Activated T-helper 2 cell treated with anti-CD3 and anti-CD28 coated beads, Interferon-gamma antibody, Interleukin-2, Interleukin-4, amounts not matched to agents 10 μg/mL and 5 μg/mL and 100 μg/mL, durations not matched to agents 14 hours and 24 hours and 36 hours (primary cell): ENCODE data around the gene DUSP10. TPM values are rescaled to one million over a fixed set of nuclear protein-coding genes. Genes with fewer than 3 reads are reported as not detected.

Experiments used
- DNase-seq: peaks from one replicate; pipeline ENCODE4 v3.0.0; 2021; ENCODE audit warnings: low spot score
- H3K27ac Mint-ChIP-seq: one replicate; pipeline ENCODE4 v1.8.0; 2021; ENCODE audit warnings: mixed read lengths
- H3K27me3 Mint-ChIP-seq: one replicate; pipeline ENCODE4 v1.8.0; 2021; ENCODE audit warnings: low read depth, mixed read lengths
- H3K36me3 Mint-ChIP-seq: one replicate; pipeline ENCODE4 v1.8.0; 2021; ENCODE audit warnings: low read depth, mixed read lengths
- H3K4me1 Mint-ChIP-seq: one replicate; pipeline ENCODE4 v1.8.0; 2021; ENCODE audit warnings: low read depth, mixed read lengths
- H3K4me3 Mint-ChIP-seq: one replicate; pipeline ENCODE4 v1.8.0; 2021; ENCODE audit warnings: low read depth, mild to moderate bottlenecking, moderate library complexity, mixed read lengths
- H3K9me3 Mint-ChIP-seq: one replicate; pipeline ENCODE4 v1.8.0; 2021; ENCODE audit warnings: mixed read lengths
- intact Hi-C: fragments of 100-400 bp; cut with micrococcal nuclease; formaldehyde crosslinking; loops from one replicate; pipeline ENCODE4 v1.15.1; 2023
- total RNA-seq: library from RNA; stranded (reverse); gene quantifications from 2 replicates; pipeline ENCODE4 v1.2.3, GENCODE V29; 2022

Gene DUSP10
- total RNA-seq, 1 donor from 2014 or later: 21.7 TPM

- peaks cover 84% of the 10 kb centered on the region for H3K4me1 Mint-ChIP-seq
- peak overlapping the region; percentile 6 for H3K27ac Mint-ChIP-seq
- H3K27me3 Mint-ChIP-seq: no peaks in the 10 kb centered on the region
- intact Hi-C loops: no loop called here
- DNase-seq: no peak
- peaks cover 59% of the 10 kb centered on the region for H3K36me3 Mint-ChIP-seq
- H3K4me3 Mint-ChIP-seq: no peak overlapping the region
- peaks cover 6% of the 10 kb centered on the region for H3K9me3 Mint-ChIP-seq
Observed at GRCh38 chr1:221714227-221715152, 27.4 kb downstream of the DUSP10 start.

DNA sequence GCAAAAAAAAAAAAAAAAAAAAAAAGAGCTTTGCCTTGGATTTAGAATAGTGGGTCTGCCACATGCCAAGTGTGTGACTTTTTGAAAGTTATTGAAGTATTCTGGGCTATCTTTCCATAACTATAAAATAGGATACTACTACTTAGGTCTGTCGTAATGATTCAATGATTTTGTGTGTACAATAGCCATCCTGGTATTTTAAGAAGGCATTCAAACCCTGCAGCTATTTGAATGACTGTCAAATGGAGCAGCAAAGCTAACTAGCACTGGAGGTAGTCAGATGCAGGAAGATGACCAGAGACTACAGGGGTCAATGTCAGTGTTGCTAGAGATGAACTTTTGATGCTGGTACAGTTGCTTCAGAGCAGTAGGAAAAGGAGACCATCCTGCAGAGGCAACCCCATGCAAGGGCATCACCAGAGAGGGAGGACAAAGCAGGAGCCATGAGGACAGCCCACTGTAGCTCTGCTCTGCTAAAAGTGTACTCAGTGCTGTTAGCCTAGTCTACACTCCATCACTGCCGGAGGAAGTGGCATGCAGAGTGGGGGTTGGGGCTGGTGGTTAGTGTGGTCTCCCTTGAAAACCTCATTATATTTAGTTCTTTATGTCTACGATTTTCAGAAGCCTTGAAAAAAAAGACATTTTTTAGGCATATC, 29.0 kb downstream of the DUSP10 start:
- DNase-seq: peak; percentile 79
- H3K27ac Mint-ChIP-seq: peak overlapping the region; percentile 96
- peaks cover 53% of the 10 kb centered on the region for H3K36me3 Mint-ChIP-seq
- peaks cover 6% of the 10 kb centered on the region for H3K9me3 Mint-ChIP-seq
- intact Hi-C loops: loop anchor here (1.0 kb wide), 6 partner anchors 13 to 281 kb away; partner anchors contain the start of gene DUSP10
- no peaks in the 10 kb centered on the region for H3K27me3 Mint-ChIP-seq
- H3K4me3 Mint-ChIP-seq: peak overlapping the region; percentile 63
- H3K4me1 Mint-ChIP-seq: peaks cover 87% of the 10 kb centered on the region

- peaks cover 85% of the 10 kb centered on the region for H3K4me1 Mint-ChIP-seq
- H3K27ac Mint-ChIP-seq: peak overlapping the region; percentile 96
- peak; percentile 47 for DNase-seq
- peaks cover 55% of the 10 kb centered on the region for H3K36me3 Mint-ChIP-seq
- intact Hi-C loops: loop anchor here (1.0 kb wide), 4 partner anchors 14 to 282 kb away; no protein-coding TSS in a partner anchor
- no peaks in the 10 kb centered on the region for H3K27me3 Mint-ChIP-seq
- peaks cover 6% of the 10 kb centered on the region for H3K9me3 Mint-ChIP-seq
- peak overlapping the region; percentile 63 for H3K4me3 Mint-ChIP-seq
Observed at GRCh38 chr1:221712198-221712684, 29.6 kb downstream of the DUSP10 start.

DNA sequence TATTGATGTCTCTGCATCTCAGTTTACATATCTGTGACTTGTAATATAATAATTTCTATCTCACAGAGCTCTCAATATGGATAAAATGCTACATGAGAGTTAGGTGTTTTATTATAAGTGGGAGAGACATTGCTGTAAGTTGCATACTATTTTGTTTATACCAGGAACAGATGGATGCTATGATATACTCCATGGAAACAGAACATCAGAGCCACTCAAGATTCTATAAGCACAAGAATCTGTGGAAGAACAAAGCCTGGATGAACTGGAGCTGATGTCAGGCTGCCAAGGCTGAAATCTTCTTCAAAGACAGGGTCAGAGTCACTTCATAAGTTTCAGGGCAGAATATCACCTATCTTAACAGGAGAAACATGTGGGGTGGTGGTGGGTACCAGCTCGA, 30.2 kb downstream of the DUSP10 start:
- Mint-ChIP-seq H3K4me3 (no peak overlapping the region), H3K27me3 (no peaks in the 10 kb centered on the region), H3K27ac (peak overlapping the region; percentile 96), H3K9me3 (peaks cover 6% of the 10 kb centered on the region), H3K36me3 (peaks cover 54% of the 10 kb centered on the region), H3K4me1 (peaks cover 84% of the 10 kb centered on the region)
- intact Hi-C loops: loop anchor here (1.0 kb wide), 4 partner anchors 15 to 283 kb away; no protein-coding TSS in a partner anchor
- no peak for DNase-seq

GRCh38 chr1:221711063-221711577, 30.8 kb downstream of the DUSP10 start:
- Mint-ChIP-seq H3K4me3 (no peak overlapping the region), H3K27ac (peak overlapping the region; percentile 96), H3K9me3 (peaks cover 6% of the 10 kb centered on the region), H3K27me3 (no peaks in the 10 kb centered on the region), H3K4me1 (peaks cover 83% of the 10 kb centered on the region), H3K36me3 (peaks cover 57% of the 10 kb centered on the region)
- DNase-seq: no peak
- intact Hi-C loops: no loop called here

DNA sequence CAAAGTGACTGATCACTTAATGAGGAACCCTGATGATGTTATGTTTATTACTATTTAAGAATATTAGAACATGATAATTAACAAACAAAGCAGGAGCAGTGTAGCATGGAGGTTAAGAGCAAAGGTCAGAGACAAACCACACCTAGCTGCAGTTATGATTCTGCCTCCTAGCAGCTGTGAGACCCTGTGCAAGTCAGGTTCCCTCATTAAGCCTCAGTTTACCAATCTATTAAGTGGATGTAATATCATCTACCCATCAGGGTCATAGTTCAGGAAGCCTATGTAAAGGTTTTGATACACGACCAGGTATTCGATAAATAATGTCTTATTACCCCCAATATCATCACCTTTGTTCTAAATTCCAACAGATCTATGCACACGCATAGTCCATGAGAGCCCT, 32.0 kb downstream of the DUSP10 start:
- H3K9me3 Mint-ChIP-seq: peaks cover 4% of the 10 kb centered on the region
- peaks cover 57% of the 10 kb centered on the region for H3K36me3 Mint-ChIP-seq
- H3K27me3 Mint-ChIP-seq: no peaks in the 10 kb centered on the region
- H3K4me3 Mint-ChIP-seq: no peak overlapping the region
- intact Hi-C loops: loop anchor here (1.0 kb wide), 1 partner anchor 98 kb away; no protein-coding TSS in a partner anchor
- peaks cover 74% of the 10 kb centered on the region for H3K4me1 Mint-ChIP-seq
- peak overlapping the region; percentile 98 for H3K27ac Mint-ChIP-seq
- DNase-seq: no peak

DNA sequence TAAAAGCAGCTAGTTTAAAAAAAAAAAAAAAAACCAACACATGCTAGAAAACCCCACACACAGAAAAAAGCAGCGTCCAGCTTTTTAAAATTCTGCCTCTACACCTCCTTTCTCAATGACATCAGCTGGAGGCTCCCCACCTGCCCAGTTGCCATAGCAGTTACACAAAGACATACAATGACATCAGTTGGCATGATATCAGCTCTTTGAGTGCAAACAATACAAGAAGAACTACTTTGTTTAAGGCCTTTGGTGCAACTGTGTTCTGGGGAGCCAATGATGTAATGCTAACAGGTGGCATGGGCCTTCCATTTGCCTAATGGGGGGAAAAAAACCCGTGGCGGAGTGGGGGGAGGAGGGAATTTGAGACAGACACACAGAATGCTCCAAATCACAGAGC, 32.9 kb downstream of the DUSP10 start:
- Mint-ChIP-seq H3K27me3 (no peaks in the 10 kb centered on the region), H3K9me3 (no peaks in the 10 kb centered on the region), H3K4me1 (peaks cover 65% of the 10 kb centered on the region), H3K4me3 (peak overlapping the region; percentile 33), H3K27ac (peak overlapping the region; percentile 98), H3K36me3 (peaks cover 57% of the 10 kb centered on the region)
- intact Hi-C loops: loop anchor here (1.0 kb wide), 9 partner anchors 17 to 269 kb away; partner anchors contain the start of gene DUSP10
- peak; percentile 41 for DNase-seq

- peak; percentile 62 for DNase-seq
- Mint-ChIP-seq H3K27me3 (no peaks in the 10 kb centered on the region), H3K4me1 (peaks cover 62% of the 10 kb centered on the region), H3K27ac (peak overlapping the region; percentile 98), H3K4me3 (peak overlapping the region; percentile 54), H3K36me3 (peaks cover 63% of the 10 kb centered on the region), H3K9me3 (no peaks in the 10 kb centered on the region)
- intact Hi-C loops: loop anchor here (1.0 kb wide), 8 partner anchors 17 to 268 kb away; partner anchors contain the start of gene DUSP10
Observed at GRCh38 chr1:221708076-221708571, 33.8 kb downstream of the DUSP10 start.

DNA sequence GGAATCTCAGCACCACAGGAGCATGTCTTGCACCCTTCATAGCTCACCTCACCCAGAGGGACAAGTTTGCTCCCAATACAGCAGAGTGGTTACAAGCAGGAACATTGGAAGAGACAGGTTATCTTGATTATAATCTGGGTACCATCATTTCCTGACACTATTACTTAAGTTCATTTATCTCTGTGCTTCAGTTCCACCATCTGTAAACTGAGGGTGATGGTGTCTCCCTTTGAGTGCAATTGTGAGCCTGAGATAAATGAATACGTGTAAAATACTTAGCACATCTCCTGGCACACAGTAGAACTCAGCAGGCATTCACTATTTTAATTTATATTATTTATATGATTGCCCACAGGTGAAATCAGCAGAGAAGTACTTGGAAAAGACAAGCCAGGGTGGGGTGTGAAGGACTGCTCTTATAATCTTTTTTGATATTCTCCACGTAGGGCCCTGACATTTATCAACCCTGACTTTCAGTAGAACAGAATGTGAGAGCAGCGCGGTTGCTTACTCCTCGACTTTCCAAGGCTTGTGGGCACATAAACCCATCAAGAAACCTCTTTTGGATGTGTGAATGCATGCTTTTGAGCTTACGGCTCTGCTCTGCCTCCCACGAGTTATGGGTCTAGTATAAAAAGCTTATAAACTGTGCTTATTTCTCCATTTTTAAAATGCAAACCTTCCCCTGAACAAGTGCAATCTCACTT, 34.9 kb downstream of the DUSP10 start:
- intact Hi-C loops: no loop called here
- Mint-ChIP-seq H3K27me3 (no peaks in the 10 kb centered on the region), H3K27ac (peak overlapping the region; percentile 60), H3K36me3 (peaks cover 70% of the 10 kb centered on the region), H3K4me3 (no peak overlapping the region), H3K4me1 (peaks cover 53% of the 10 kb centered on the region), H3K9me3 (no peaks in the 10 kb centered on the region)
- DNase-seq: no peak

DNA sequence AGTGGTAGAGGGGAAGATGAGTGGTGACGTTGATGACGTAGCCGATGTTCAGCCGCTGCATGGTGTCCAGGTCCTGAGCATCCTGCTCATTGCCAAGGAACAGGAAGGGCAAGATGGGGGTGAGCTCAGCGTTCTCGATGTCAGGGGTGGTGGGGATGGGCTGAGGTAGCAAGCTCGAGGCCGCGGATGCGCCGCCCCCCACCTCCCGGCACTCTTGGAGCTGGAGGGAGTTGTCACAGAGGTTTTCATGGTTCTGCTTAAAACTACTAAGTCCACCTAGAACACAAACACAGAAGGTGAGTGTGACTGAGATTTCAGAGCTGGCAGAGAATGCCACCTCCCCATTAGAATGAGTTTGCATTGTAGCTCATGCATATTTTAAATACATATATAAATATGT, 35.7 kb downstream of the DUSP10 start:
- Mint-ChIP-seq H3K36me3 (peaks cover 72% of the 10 kb centered on the region), H3K27ac (no peak overlapping the region), H3K9me3 (no peaks in the 10 kb centered on the region), H3K27me3 (no peaks in the 10 kb centered on the region), H3K4me1 (peaks cover 44% of the 10 kb centered on the region), H3K4me3 (no peak overlapping the region)
- intact Hi-C loops: no loop called here
- no peak for DNase-seq

DNA sequence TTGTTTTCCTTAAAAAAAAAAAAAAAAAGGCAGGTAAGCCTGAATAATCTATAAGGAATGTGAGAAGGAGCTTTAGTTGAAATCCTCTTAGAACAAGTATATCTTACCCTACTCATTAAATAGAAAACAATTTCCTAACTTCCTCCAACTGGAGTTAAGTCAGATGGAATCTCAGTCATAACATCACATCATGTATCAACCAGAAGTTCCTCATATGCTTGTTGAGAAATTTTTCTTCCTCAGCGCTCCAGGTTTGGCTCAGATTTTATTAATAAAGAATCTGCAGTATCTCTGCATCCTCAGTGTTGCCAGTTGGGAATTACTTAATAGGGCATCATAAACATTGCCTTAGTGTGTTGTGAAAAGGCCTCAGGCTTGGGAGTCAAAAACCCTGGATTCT, 37.6 kb downstream of the DUSP10 start:
- Mint-ChIP-seq H3K36me3 (peaks cover 76% of the 10 kb centered on the region), H3K4me3 (no peak overlapping the region), H3K27me3 (no peaks in the 10 kb centered on the region), H3K4me1 (peaks cover 30% of the 10 kb centered on the region), H3K9me3 (no peaks in the 10 kb centered on the region), H3K27ac (no peak overlapping the region)
- DNase-seq: no peak
- intact Hi-C loops: no loop called here
